GM13976 (cell line): ENCODE measurements around the gene RAP1B.
A peak's percentile ranks its signal among the peaks of the same experiment; 100 is the strongest.

Experiments used
- DNase-seq: peaks from one replicate; pipeline ENCODE4 v3.0.0; 2012; ENCODE audit warnings: low spot score
- CTCF ChIP-seq: IDR thresholded peaks from 2 replicates; pipeline ENCODE4 v1.5.1; 2012; ENCODE audit warnings: borderline replicate concordance, mild to moderate bottlenecking; ENCODE audit not compliant: insufficient read depth; ENCODE audit errors: extremely low read depth, missing control alignments, control extremely low read depth
- in situ Hi-C: fragments of 300-500 bp; cut with MboI; formaldehyde crosslinking; loops from one replicate; pipeline ENCODE4 v1.12.0; 2022; ENCODE audit warnings: low sequenced_read_pairs, mixed read lengths, inconsistent platforms; ENCODE audit not compliant: unreplicated experiment

Gene RAP1B

GRCh38 chr12:68602720-68603119, 8.0 kb upstream of the RAP1B start:
- DNase-seq, result no peak
- no peak for TF ChIP-seq CTCF
- in situ Hi-C loops, result no loop called here

GRCh38 chr12:68608191-68608590, 2.5 kb upstream of the RAP1B start:
- DNase-seq, result no peak
- TF ChIP-seq CTCF, result no peak
- in situ Hi-C loops, result no loop called here

- in situ Hi-C loops, result no loop called here
- no peak for TF ChIP-seq CTCF
- no peak for DNase-seq
Measured at GRCh38 chr12:68609998-68610369, 715 bp upstream of the RAP1B start.

GRCh38 chr12:68611094-68611805, 551 bp downstream of the RAP1B start:
- DNase-seq, result peak; percentile 64
- in situ Hi-C loops, result no loop called here
- TF ChIP-seq CTCF, result no peak

- in situ Hi-C loops, result no loop called here
- no peak for DNase-seq
- TF ChIP-seq CTCF, result no peak
Measured at GRCh38 chr12:68611806-68612160, 1.1 kb downstream of the RAP1B start.

GRCh38 chr12:68612202-68612601, 1.5 kb downstream of the RAP1B start:
- TF ChIP-seq CTCF, result no peak
- in situ Hi-C loops, result no loop called here
- DNase-seq, result no peak

- in situ Hi-C loops, result no loop called here
- DNase-seq, result no peak
- TF ChIP-seq CTCF, result no peak
Measured at GRCh38 chr12:68612697-68613096, 2.0 kb downstream of the RAP1B start.
